Mesenteric fat pad (tissue), 1 donor: ENCODE results near the gene FNDC3B. TPM values are rescaled to one million over a fixed set of nuclear protein-coding genes. Genes with fewer than 3 reads are reported as not detected.
"Not testable (repeated sequence)": the region's sequence is repeated elsewhere in the genome, so short reads cannot be mapped to it uniquely, and the experiment has no call there.

Experiments used
- DNase-seq: peaks from one replicate; pipeline ENCODE4 v3.0.0-alpha.2; 2020; ENCODE audit warnings: low spot score
- total RNA-seq: library from RNA; stranded (reverse); fragmentation: NEBNext Ultra II Directional; extraction: Animal tissue kit (Norgen Biotek cat#: 25700); gene quantifications from one replicate; pipeline ENCODE4 v1.2.1, GENCODE V29; 2021
- donor health status: DM: yes; HTN: yes; CAD: no.

The FNDC3B gene
- total RNA-seq, 1 donor from 2014 or later, result 258 TPM

DNA sequence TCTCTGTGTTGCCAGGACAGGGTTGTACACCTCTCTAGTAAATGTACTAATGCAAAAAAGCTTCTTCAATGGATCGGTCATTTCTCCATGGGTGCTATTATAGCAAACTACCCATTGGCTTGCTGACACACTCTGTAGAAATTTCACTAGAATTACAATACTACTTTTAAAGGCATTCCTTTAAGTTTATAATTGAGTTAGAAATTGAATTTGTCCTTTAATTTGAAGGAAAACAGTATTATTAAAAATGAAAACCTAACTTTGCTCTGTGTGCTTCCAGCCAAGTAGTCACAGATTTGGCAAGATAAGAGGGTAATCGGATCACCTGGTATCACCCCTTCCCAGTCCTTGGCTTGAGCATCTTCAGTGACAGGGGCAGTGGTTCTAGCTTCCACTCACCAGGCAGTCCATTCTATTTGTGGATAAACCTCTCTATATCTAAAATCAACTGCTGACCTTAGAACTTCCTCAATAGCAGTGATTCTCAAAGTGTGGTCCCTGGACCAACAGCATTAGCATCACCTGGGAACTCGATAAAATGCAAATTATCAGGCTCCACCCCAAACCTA, 315.6 kb downstream of the FNDC3B start:
- no peak for DNase-seq

DNA sequence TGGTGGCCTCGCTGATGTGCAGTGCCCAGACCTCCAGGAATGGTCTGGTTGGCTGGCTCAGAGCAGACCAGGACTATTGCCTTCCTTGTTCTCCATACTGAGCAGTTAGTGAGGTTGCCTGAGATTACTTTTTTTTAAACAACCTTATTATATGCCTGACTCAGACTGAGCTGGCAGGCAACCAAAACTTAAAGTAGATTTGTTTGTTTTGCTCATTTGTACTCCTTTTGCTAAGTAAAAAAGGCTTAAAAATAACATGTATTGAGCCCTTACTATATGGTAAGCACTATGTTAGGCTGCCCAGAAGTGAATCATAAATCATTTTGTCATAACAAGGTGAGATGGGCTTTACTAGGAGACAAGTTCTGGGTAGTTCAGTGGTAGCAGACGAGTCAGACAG, 316.5 kb downstream of the FNDC3B start:
- no peak for DNase-seq

DNA sequence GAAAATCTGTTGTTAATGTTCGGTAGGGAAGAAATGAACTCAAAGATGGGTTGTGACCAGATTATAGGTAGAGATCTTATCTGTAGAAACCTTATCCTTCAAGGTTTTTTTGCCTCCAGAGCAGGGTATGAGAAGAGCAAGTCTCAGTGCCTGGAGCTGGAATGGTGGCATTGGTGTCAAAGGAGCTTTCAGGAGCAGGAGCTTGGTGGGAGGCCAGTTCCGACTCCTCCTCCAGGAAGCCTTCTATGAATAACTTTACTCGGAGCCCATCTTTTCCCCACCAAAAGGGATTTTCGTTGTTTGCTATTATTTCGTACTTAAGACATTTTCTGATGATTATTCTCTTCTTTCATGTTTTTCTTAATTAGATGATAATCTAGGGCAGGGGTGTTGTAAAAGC, 317.0 kb downstream of the FNDC3B start:
- DNase-seq, result no peak

DNA sequence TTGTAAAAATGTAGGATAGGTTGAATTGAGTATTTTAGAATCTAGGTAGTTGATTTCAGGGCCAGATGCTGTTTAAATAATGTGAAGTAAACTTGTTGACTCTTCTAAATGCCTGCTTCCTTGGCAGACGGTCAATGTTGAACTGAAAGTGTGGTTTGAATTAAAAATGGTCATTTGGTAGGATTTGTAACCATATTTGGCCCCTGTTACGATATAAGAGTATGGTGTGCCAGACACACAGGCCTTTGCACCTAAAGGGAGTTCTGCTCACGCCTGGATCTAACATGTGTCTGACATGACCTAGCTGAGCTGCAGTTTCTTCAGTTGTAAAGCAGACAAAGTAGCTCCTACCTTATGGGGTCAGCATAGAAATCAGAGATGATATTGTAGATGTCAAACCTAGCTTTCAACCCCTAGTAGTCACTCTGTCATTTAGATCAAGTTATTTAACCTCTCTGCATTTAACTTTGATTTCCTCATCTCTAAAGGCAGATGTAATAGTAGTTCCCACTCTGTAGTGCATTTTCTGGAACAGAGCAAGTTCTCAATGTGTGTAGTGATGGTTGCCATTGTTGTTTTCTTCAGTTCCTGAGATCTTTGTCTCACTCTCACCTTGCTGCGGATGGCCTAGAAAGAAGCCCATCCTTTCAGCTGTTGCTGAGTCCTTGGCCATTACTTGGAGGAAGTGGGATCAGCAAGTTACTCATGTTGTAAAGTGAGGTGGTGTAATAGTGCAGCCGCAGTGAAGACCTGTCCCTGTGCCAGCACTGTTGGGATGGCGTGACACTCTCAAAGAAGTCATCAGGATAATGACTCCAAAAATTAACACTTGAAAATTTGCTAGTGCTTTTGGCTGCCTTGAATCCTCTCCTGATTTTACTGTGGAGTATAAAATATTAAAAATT, 318.7 kb downstream of the FNDC3B start:
- no peak for DNase-seq

DNA sequence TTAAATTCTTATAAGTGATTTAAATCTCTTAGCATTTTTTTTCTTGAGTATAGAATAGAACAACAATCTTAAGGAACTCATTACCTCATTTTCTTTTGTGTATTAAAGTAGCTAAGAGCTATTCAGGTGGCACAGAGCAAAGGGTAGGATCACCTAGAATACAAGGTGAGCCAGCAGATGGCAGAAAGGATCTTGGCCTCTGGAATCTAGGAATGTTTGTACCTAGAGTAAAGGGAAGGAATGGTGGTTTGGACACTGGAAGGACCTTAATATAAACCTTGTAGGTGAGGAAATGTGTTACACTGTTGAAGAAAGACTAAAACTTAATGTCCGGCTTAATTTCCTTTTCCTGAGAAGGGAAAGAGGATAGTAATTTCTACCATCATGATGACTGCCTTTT, 319.9 kb downstream of the FNDC3B start:
- no peak for DNase-seq

DNA sequence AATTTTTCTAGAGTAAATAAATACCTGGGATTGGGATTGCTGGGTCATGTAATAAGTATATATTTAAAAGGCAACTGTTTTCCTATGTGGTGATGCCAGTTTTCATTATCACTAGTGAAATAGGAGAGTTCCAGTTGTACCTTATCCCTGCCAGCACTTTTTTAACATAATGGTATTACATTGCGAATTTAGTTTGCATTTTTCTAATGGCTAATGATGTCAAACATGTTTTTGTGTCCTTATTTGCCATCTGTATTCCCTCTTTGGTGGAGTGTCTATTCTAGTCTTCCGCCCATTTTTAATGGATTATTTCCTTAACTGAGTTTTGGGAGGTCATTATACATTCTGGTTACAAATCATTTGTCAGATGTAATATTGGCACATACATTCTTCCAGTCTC, 320.6 kb downstream of the FNDC3B start:
- no peak for DNase-seq

DNA sequence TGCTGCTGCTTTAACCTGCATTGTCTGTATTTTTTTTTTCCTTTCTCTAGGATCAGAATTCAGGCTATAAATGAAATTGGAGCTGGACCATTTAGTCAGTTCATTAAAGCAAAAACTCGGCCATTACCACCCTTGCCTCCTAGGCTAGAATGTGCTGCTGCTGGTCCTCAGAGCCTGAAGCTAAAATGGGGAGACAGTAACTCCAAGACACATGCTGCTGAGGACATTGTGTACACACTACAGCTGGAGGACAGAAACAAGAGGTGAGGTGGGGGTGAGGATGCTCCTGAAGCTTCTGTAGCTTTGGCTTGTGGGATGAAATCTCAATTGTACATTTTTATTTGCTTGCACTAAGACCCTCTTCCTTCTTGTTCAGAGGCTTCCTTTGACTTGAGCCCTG, 323.2 kb downstream of the FNDC3B start:
- DNase-seq, result no peak

DNA sequence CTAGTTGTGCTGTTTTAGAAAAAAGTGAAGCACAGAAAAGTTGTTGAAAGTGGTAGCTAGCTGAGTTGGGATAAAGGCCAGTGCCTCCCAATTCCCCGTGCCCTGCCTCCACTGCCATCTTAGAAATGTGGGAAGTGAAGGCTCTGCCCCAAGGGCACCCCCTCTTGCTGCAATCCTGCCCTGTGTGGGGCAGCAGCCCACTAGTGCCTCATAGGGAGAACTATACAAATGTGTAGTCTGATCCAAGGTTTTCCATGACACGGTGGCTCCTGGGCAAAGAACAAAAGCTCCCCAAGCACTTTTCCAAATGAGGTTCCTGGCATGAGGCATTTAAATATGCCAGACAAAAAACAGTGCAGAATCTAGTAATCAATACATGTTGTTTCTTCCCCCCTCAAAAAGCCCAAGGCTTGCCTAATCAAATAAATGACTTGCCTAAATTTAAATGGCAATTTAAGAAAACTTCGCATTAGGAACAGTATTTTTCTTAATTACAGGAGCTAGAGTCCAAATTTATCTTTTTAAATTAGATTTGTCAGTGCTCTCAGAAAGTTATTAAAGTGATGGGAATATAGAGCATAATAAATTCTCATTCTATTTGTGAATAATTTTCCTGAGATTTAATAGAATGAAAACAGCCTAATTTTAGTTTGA, 325.1 kb downstream of the FNDC3B start:
- no peak for DNase-seq

DNA sequence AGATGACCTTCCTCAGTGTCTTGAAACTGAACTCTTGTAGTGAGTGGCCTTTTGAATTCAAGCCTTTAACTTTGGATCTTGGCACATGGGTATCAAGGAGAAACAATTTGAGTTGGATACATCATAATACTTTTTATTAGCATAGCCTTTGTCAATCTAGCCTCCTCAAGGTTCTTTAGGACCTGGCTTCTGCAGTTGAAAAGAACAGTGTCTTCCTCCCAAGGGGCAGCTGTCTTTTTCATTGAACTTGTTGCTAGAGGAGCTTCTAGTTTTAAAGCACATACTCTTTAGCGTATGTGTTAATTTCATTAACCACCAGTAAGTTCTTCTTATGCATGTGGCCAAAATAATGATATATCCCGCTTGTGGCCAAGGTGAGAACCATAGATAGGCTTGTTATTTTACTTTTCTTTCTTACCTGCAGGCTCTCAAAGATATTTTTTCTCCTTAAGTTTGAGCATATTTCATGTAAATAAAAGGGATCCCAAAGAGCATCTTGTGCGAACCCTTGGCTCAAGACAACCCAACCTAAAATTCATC, 325.7 kb downstream of the FNDC3B start:
- DNase-seq, result no peak

DNA sequence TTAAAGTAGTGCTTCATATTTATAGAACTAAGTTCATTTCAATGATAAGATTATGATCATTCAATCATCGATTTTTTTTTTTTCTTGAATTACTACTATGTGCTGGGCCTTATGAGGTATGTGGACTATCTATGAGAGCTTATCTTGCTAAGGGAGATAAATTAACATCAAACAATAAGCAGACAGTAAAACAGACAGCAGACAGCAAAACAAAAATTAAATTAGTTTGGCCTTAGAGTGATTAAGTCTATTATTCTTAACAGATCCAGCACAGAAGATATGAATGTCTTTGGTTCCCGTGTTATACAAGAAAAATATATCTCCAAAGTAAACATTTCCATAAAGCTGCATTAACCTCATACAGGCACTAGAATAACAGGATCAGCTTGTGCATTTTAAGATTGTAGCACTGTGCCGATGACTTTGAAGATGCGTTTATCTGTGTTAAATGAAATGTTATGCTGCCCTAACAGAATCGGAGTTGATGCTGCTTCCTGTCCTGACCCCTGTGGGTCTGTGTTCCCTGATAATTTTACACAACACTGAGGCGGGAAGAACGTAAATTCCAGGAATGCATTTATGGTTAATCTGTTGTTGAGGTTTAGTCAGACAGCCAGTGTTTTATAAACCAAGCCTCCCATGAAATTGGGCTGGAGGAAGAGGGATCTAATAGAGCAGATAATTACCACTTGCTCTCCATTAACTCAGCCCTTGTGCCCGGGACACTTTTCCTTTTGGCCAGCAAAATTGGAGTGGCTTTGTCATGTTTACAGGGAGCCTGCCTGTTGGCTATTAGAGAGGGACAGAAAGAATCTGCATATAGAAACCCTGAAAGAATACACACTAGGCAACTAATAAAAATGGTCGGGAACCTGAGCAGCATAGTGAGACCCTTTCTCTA, 328.1 kb downstream of the FNDC3B start:
- no peak for DNase-seq

DNA sequence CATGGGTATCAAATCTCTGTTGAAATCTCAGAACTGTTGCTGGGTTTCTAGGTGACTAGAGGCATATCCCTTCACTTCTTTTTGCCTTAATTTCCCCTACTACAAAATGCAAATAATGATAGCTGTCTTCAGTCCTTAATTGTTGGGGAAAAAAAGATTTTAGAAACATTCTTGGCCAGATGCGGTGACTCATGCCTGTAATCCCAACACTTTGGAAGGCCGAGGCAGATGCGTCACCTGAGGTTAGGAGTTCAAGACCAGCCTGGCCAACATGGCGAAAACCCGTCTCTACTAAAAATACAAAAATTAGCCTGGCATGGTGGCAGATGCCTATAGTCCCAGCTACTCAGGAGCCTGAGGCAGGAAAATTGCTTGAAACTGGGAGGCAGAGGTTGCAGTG, 329.2 kb downstream of the FNDC3B start:
- DNase-seq, result not testable (repeated sequence)

DNA sequence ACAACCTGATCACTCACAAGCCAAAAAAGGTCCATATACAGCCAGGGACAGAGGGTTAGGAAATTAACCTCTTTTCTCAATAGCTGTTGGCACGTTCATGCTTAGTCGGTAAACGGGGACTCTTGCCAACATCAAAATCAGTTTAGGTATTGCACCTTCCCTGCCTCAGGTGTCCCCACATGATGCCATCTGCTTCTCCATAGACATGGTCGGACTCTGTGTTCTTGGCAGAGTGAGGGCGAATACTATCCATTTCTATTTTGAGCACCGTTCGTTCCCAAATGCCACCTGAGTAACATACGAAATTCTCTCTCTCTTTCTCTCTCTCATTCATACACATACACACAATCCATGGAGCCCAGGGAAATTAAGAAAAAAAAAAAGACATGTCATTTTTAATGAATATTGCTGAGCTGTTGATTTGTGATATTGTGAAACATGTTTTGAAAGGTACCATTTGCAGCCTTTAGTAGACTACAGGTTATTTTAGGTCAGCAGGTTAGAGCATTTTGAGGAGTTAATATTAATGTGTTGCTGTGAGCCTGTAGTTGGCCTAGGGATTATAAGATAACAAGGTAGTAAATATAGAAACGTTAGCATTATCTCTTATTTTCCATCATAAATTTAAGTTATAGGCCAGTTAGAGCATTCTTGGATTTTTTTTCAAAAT, 330.3 kb downstream of the FNDC3B start:
- DNase-seq, result no peak

DNA sequence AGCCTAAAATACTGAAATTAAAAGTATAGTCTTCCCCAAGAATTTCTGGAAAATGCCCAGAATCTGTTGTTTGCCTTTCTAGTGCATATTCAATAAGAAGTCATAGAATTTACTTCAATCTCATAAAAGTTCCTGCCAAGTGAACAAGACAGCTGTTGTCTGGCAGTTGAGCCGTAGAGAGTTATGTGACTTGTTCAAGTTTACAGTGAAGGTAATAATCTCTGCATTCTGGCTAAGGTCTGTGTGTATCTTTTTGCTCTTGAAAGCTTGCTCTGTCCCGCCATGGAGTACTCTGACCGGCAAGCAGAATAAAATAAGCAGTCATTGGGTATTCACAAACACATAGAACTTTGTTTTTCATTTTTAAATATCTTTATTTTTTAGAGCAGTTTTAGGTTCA, 331.0 kb downstream of the FNDC3B start:
- no peak for DNase-seq

DNA sequence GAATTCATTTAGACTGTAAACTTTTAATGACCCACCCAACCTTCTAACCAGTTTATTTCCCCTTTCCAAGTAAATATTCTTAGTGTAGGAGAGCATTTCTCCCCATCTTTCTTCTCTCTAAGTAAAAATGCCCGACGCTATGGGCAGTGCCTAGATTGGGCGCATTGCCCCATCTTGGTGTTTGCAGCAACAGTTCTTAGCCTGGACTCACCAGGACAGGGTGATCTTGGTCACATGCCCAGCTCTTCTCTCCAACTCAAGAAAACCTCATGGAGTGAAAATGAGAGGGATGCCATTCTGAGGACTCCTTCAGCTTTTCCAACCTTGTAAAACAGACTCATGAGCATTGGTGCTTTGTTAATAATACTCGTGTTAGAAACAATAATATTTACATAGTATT, 332.2 kb downstream of the FNDC3B start:
- DNase-seq, result no peak

DNA sequence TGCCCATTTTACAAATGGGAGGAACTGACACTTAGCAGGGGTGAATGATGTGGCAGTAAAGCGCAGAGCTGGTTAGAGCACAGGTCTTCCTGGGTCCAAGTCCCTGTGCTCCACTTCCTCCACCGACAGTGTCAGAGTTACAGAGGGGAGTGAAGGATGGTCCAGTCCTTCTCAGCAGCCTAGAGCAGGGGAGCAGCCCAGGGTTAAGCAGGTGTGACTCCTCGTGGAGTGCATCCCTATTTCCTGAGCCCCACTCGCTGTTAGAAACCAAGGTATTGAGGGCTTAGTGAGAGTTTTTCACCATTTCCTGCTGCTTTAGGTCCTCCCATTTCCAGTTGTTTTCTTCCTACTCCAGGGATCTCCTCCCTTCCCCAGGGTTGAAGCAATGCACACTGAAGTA, 333.5 kb downstream of the FNDC3B start:
- DNase-seq, result no peak

DNA sequence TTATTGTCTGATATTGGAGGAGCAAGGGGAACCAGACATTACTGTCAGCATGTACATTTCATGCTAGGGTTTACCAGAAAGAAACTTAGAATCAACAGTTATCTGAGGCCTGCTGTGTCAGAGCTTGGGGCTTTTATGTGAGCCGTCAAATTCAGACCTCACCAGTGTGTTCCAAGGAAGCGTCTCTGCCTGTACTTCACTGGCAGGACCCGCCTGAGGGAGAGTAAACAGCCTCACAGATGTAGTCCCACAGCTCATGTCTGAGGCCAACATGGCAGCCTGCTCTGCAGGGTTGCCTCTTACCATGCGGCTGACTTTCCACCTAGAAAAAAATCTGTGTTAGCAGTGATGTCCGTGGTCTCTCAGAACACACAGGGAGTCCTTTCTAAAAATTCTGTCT, 334.5 kb downstream of the FNDC3B start:
- no peak for DNase-seq

DNA sequence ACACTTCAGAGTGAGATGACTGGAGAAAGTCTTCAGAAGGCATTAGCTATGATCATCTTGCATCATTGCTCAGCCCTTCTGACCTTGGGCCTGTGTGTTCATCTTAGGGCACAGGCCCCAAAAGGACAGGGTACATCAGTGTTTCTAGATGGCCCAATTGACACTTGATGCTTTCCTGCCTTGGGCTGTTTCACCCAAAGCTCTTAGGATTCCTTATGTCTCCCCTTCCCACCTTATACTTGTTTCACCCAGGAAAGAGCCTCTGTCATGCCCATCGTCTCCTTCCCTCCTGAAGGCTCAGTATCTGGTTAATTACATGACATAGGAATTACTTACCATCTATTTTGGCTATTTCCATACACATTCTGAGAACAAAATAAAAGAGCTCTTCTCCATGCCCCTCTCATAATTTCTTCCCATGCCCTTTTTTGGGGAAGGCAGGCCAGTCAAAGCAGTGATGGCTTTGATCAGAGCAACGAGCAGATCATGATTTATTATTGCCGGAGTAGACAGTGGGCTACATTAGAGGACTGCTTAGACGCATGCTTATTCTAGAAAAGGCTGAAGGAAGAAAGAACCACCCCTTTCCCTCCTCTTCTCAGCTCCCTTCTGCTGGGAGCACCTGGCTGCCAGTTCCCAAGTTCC, 335.9 kb downstream of the FNDC3B start:
- no peak for DNase-seq

DNA sequence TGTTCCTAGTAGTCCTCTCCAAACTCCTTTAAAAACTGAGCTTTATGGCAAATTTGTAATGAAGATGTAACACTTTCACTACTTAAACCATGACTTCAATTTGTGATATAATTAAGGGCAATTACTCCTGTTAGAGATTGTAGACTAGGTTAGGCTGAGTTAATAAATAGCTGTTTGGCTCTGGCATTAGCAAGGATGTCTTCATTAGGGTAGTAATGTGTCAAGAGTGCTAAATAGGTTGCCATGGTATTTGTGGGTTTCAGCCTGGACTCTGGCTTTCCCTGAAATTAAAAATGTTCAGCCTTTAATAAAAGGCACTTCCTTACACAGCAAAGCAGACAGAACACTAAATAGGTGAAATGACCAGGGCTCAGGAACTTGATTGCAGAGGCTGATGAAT, 337.0 kb downstream of the FNDC3B start:
- no peak for DNase-seq

DNA sequence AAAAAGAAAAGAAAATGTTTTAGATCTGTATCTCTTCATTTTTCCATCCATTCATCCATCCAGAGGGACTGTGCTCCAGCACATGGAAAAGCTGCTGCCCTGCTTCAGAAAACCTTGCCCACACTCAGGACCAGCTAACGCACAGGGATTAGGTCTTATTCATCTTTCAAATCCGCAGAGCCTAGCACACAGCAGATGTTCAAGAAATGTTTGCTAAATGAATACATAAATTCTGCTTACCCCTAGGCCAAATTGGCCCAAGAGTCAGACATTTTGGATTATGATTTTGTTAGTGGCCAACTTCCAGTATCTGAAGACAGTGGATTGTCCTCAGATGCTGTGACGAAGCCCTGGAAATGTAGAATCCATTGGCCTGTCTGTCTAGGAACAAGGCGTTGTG, 337.5 kb downstream of the FNDC3B start:
- DNase-seq, result no peak

DNA sequence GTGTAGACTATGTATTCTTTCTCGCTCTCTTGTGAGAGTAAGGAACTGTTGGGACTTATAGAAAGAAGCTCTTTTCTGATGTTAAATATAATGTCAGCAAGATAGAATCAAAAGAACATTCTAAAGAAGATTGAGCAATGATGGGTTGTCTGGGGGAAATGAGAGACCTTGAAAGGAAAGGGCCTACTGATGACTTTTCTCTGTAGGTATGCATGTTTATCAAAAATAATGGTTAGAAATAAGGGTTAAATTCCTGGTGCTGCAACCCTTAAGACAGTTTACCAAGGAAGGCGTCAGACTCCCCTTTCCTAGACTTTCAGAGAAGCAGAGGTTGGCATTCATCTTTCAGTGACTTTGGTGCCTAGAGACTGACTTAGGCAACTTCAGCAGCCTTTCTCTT, 339.1 kb downstream of the FNDC3B start:
- no peak for DNase-seq
